ENCODE results near the gene ATAT1. TPM values are rescaled to one million over a fixed set of nuclear protein-coding genes. Genes with fewer than 3 reads are reported as not detected.

ATAT1 gene
- total and polyA plus RNA-seq, 2 of the 13 experiments (the other 11 are each of a cell fraction or from before 2014, with no cell fraction given) = 9.2 to 23.6 TPM

- TF ChIP-seq FOXP1 (IDR thresholded peaks at IDR 0.05) = no peak
- TF ChIP-seq FOXP1 (CRISPR knock-in tag; IDR thresholded peaks at IDR 0.05) = no peak
- TF ChIP-seq E2F5 (CRISPR knock-in tag; conservative IDR thresholded peaks at IDR 0.05) = no peak
- no peak for TF ChIP-seq NFKB2 (CRISPR knock-in tag; IDR thresholded peaks at IDR 0.05; ENCODE audit: borderline replicate concordance)
- no peak for TF ChIP-seq ZNF850 (CRISPR knock-in tag; conservative IDR thresholded peaks at IDR 0.05)
- TF ChIP-seq ZNF235 (CRISPR knock-in tag; IDR thresholded peaks at IDR 0.05; ENCODE audit: borderline replicate concordance) = no peak
- no peak for TF ChIP-seq ZNF549 (CRISPR knock-in tag; IDR thresholded peaks at IDR 0.05)
- TF ChIP-seq, protein P1, sequence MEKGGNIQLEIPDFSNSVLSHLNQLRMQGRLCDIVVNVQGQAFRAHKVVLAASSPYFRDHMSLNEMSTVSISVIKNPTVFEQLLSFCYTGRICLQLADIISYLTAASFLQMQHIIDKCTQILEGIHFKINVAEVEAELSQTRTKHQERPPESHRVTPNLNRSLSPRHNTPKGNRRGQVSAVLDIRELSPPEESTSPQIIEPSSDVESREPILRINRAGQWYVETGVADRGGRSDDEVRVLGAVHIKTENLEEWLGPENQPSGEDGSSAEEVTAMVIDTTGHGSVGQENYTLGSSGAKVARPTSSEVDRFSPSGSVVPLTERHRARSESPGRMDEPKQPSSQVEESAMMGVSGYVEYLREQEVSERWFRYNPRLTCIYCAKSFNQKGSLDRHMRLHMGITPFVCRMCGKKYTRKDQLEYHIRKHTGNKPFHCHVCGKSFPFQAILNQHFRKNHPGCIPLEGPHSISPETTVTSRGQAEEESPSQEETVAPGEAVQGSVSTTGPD (CRISPR knock-in tag; IDR thresholded peaks at IDR 0.05) = no peak
- TF ChIP-seq PLRG1 (conservative IDR thresholded peaks at IDR 0.05) = no peak
- no peak for TF ChIP-seq TRAFD1 (CRISPR knock-in tag; IDR thresholded peaks at IDR 0.05; ENCODE audit: borderline replicate concordance)
- no peak for TF ChIP-seq ZNF17 (CRISPR knock-in tag; IDR thresholded peaks at IDR 0.05)
- TF ChIP-seq ZBTB38 (CRISPR knock-in tag; IDR thresholded peaks at IDR 0.05) = peak; percentile 91
- no peak for TF ChIP-seq PAX8 (CRISPR knock-in tag; IDR thresholded peaks at IDR 0.05; ENCODE audit: borderline replicate concordance)
- TF ChIP-seq ZNF333 (CRISPR knock-in tag; IDR thresholded peaks at IDR 0.05; ENCODE audit: borderline replicate concordance) = no peak; the same call in 1 of the 2 replicates
- 0 out of 2 replicates have a peak, but pooled peaks have one; percentile 56 for TF ChIP-seq ZNF33B (CRISPR knock-in tag; IDR thresholded peaks at IDR 0.05)
- TF ChIP-seq ZSCAN12 (CRISPR knock-in tag; IDR thresholded peaks at IDR 0.05) = no peak
- TF ChIP-seq, protein P2, sequence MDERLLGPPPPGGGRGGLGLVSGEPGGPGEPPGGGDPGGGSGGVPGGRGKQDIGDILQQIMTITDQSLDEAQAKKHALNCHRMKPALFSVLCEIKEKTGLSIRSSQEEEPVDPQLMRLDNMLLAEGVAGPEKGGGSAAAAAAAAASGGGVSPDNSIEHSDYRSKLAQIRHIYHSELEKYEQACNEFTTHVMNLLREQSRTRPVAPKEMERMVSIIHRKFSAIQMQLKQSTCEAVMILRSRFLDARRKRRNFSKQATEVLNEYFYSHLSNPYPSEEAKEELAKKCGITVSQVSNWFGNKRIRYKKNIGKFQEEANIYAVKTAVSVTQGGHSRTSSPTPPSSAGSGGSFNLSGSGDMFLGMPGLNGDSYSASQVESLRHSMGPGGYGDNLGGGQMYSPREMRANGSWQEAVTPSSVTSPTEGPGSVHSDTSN (CRISPR knock-in tag; IDR thresholded peaks at IDR 0.05) = no peak
- TF ChIP-seq ZNF552 (CRISPR knock-in tag; IDR thresholded peaks at IDR 0.05; ENCODE audit: borderline replicate concordance) = no peak
- TF ChIP-seq PHF20 (CRISPR knock-in tag; IDR thresholded peaks at IDR 0.05) = no peak
- TF ChIP-seq MAZ (IDR thresholded peaks at IDR 0.05; ENCODE audit: borderline replicate concordance, low read depth, low read length) = peak; percentile 82; the same call in 1 of the 2 replicates
- no peak for TF ChIP-seq MAZ (CRISPR knock-in tag; IDR thresholded peaks at IDR 0.05; ENCODE audit: low read depth)
- no peak for TF ChIP-seq MIER2 (CRISPR knock-in tag; IDR thresholded peaks at IDR 0.05)
- TF ChIP-seq HNRNPL (IDR thresholded peaks at IDR 0.05; ENCODE audit: low read depth, low read length) = no peak
- TF ChIP-seq CREB1 (IDR thresholded peaks at IDR 0.05) = no peak
- no peak for TF ChIP-seq CREB1 (CRISPR knock-in tag; IDR thresholded peaks at IDR 0.05)
These were observed 20.0 kb downstream of the ATAT1 start, which contains the start of gene C6orf136 (continued) for GRCh38 chr6:30646450-30647241.
